ENCODE data around the gene SH2D6. TPM values are rescaled to one million over a fixed set of nuclear protein-coding genes. Genes with fewer than 3 reads are reported as not detected.
A peak's percentile ranks its signal among the peaks of the same experiment; 100 is the strongest.

The SH2D6 gene
- polyA plus RNA-seq, 2 donors, result 0.07 to 0.14 TPM

- Histone ChIP-seq H3K9me3 (ENCODE audit: control insufficient read depth in 2 of 2, insufficient read depth in 1 of 2, low read depth in 1 of 2, low read length in 1 of 2) (no peaks in the 10 kb centered on the region), H3K4me1 (ENCODE audit: control insufficient read depth in 2 of 2, insufficient read depth in 2 of 2, low read length in 1 of 2) (peaks cover 5 to 13% of the 10 kb centered on the region in 2 donors), H3K36me3 (ENCODE audit: control insufficient read depth in 2 of 2, insufficient read depth in 2 of 2, low read length in 1 of 2) (peaks cover 7 to 51% of the 10 kb centered on the region in 2 donors), H3K27ac (ENCODE audit: low read depth in 2 of 2, low read length in 1 of 2) (peak overlapping the region; percentile 89 to 94), H3K27me3 (ENCODE audit: control insufficient read depth in 1 of 2, insufficient read depth in 2 of 2, low read length in 2 of 2) (no peaks in the 10 kb centered on the region), H3K4me3 (ENCODE audit: low read depth in 1 of 2, low read length in 2 of 2) (no peak overlapping the region)
- WGBS, 2 donors, result 27 to 43% methylated on average over 5 of the region's 5 CpGs
Measured at GRCh38 chr2:85396531-85397470, 21.7 kb upstream of the SH2D6 start.

GRCh38 chr2:85397925-85398331, 20.6 kb upstream of the SH2D6 start:
- peaks cover 7 to 48% of the 10 kb centered on the region in 2 donors for H3K36me3 ChIP-seq (ENCODE audit: control insufficient read depth in 2 of 2, insufficient read depth in 2 of 2, low read length in 1 of 2)
- H3K4me1 ChIP-seq (ENCODE audit: control insufficient read depth in 2 of 2, insufficient read depth in 2 of 2, low read length in 1 of 2), result peaks cover 5 to 13% of the 10 kb centered on the region in 2 donors
- WGBS, 2 donors, result 48 to 70% methylated on average over 4 of the region's 4 CpGs
- H3K9me3 ChIP-seq (ENCODE audit: control insufficient read depth in 2 of 2, insufficient read depth in 1 of 2, low read depth in 1 of 2, low read length in 1 of 2), result no peaks in the 10 kb centered on the region
- no peaks in the 10 kb centered on the region for H3K27me3 ChIP-seq (ENCODE audit: control insufficient read depth in 1 of 2, insufficient read depth in 2 of 2, low read length in 2 of 2)
- H3K27ac ChIP-seq (ENCODE audit: low read depth in 2 of 2, low read length in 1 of 2), result peak overlapping the region; percentile 67 to 89
- no peak overlapping the region for H3K4me3 ChIP-seq (ENCODE audit: low read depth in 1 of 2, low read length in 2 of 2)

DNA sequence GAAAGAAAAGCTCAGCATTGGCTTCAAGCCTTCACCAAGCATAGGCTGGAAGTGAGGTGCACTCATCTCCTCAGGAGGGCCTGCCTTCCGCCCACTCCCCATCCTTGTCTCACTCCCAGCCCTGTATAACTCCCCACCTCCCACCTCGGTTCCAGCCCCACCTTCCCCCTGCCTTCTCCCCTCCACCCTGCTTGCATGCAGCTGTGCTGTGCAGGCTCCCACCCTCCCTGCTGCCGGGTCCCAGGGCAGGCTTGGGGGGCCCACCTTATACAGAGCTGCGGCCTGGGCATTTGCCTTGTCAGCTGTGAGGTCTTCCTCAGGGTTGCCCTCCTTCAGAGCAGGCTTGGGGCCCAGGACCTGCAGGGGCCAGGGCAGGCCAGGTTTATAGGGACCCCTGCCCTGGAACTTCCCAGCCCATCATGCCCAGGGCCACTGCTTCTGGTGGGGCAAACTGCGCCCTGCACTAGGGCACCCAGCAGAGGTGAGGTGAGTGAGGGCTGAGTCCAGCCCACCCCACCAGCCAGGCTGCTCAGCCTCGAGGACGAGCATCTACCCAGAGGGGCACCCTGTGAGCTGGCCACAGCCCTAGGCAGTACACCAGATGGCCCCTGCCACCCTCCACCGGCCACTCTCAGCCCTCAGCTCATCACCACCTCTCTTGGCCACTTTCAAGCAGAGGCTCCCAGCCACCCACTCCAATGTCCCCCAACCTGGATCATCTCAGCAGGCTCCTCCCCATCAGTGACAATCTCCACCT, 19.9 kb upstream of the SH2D6 start:
- Histone ChIP-seq H3K27me3 (ENCODE audit: control insufficient read depth in 1 of 2, insufficient read depth in 2 of 2, low read length in 2 of 2) (no peaks in the 10 kb centered on the region), H3K27ac (ENCODE audit: low read depth in 2 of 2, low read length in 1 of 2) (peak overlapping the region in 1 of 2 donors; percentile 67), H3K9me3 (ENCODE audit: control insufficient read depth in 2 of 2, insufficient read depth in 1 of 2, low read depth in 1 of 2, low read length in 1 of 2) (no peaks in the 10 kb centered on the region), H3K4me3 (ENCODE audit: low read depth in 1 of 2, low read length in 2 of 2) (no peak overlapping the region), H3K36me3 (ENCODE audit: control insufficient read depth in 2 of 2, insufficient read depth in 2 of 2, low read length in 1 of 2) (peaks cover 7 to 48% of the 10 kb centered on the region in 2 donors), H3K4me1 (ENCODE audit: control insufficient read depth in 2 of 2, insufficient read depth in 2 of 2, low read length in 1 of 2) (peaks cover 5 to 13% of the 10 kb centered on the region in 2 donors)
- WGBS, 2 donors, result 86 to 88% methylated on average over 8 of the region's 8 CpGs

DNA sequence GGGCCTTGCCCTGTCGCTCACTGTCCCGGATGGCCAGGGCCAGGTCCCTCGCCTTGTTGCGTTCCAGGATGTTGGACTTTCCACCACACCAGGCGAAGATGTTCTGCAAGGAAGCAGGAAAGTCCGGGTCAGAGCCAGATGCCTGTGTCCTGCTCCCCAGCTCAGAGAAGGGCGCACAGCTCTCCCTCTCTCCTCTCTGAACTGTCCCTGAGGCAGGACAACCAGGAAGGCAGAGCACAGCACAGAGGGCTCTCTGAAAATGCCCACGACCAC, 19.4 kb upstream of the SH2D6 start:
- Histone ChIP-seq H3K4me1 (ENCODE audit: control insufficient read depth in 2 of 2, insufficient read depth in 2 of 2, low read length in 1 of 2) (peaks cover 5 to 12% of the 10 kb centered on the region in 2 donors), H3K27me3 (ENCODE audit: control insufficient read depth in 1 of 2, insufficient read depth in 2 of 2, low read length in 2 of 2) (no peaks in the 10 kb centered on the region), H3K9me3 (ENCODE audit: control insufficient read depth in 2 of 2, insufficient read depth in 1 of 2, low read depth in 1 of 2, low read length in 1 of 2) (no peaks in the 10 kb centered on the region), H3K36me3 (ENCODE audit: control insufficient read depth in 2 of 2, insufficient read depth in 2 of 2, low read length in 1 of 2) (peaks cover 7 to 47% of the 10 kb centered on the region in 2 donors), H3K27ac (ENCODE audit: low read depth in 2 of 2, low read length in 1 of 2) (no peak overlapping the region), H3K4me3 (ENCODE audit: low read depth in 1 of 2, low read length in 2 of 2) (no peak overlapping the region)
- WGBS, 2 donors, result 92 to 95% methylated on average over 8 of the region's 8 CpGs

DNA sequence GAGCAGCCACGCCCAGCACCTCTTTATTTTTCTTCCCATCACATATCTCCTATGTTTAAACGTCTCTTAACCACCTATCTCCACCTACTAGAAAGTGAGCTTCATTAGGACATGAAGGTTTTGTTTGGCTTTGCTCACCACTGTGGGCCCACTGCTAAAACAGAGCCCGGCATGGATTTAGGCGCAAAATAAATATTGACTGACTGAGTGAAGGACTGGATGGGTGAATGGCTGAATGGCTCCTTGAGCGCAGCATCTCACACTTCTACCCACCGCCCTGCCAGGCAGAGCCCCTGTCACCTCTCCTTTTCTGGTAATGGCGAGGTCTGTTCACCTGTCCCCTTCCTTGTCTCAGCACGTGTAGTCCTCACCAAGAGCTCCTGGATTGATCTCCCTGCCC, 18.5 kb upstream of the SH2D6 start:
- no peaks in the 10 kb centered on the region for H3K27me3 ChIP-seq (ENCODE audit: control insufficient read depth in 1 of 2, insufficient read depth in 2 of 2, low read length in 2 of 2)
- H3K4me3 ChIP-seq (ENCODE audit: low read depth in 1 of 2, low read length in 2 of 2), result no peak overlapping the region
- H3K9me3 ChIP-seq (ENCODE audit: control insufficient read depth in 2 of 2, insufficient read depth in 1 of 2, low read depth in 1 of 2, low read length in 1 of 2), result no peaks in the 10 kb centered on the region
- H3K36me3 ChIP-seq (ENCODE audit: control insufficient read depth in 2 of 2, insufficient read depth in 2 of 2, low read length in 1 of 2), result peaks cover 7 to 39% of the 10 kb centered on the region in 2 donors
- peaks cover 3 to 5% of the 10 kb centered on the region in 2 donors for H3K4me1 ChIP-seq (ENCODE audit: control insufficient read depth in 2 of 2, insufficient read depth in 2 of 2, low read length in 1 of 2)
- 83 to 92% methylated on average over 8 of the region's 8 CpGs for WGBS, 2 donors
- H3K27ac ChIP-seq (ENCODE audit: low read depth in 2 of 2, low read length in 1 of 2), result no peak overlapping the region

DNA sequence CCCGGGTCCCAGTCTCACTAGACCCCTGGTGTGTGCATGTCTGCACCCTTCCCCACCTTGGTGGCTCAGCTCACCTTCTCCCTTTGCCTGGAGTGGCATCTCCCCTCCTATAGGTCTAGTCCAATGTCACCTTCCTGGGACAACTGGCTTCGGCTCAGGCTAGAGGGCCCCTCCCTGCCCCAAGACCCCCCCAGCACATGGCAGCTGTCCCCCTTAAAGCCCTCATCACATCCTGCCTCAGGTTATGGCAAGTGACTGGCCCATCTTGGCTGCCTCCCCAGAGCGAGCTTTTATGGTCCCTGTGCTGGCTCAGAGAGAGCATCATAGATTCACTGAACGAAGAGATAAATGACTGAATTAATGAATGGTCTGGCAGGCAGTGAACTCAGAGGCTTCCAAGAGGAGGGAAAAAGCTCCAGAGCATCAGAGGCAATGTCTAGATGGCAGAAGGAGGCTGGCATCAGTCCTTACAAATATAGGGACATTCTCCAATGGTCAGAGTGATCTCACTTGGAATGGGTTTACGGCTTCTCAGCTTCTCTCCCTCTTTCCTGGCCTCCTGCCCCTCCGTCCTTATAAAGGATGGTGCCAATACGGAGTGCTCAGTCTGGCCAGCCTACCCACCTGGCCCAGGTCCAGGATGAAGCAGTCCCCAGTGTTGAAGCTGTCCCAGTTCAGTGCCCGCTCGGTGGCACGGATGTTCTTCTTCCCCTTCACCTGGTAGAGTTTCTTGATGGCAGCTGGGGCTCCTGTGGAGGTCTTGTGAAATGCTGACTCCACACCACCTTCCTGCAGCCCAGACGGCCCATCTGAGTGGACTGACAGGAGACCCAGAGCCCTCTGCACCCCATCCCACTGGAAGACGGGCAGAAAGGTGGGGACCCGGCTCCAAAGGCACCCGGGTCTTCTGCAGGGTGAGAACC, 17.7 kb upstream of the SH2D6 start:
- Histone ChIP-seq H3K4me3 (ENCODE audit: low read depth in 1 of 2, low read length in 2 of 2) (no peak overlapping the region), H3K4me1 (ENCODE audit: control insufficient read depth in 2 of 2, insufficient read depth in 2 of 2, low read length in 1 of 2) (peaks cover 3 to 5% of the 10 kb centered on the region in 2 donors), H3K9me3 (ENCODE audit: control insufficient read depth in 2 of 2, insufficient read depth in 1 of 2, low read depth in 1 of 2, low read length in 1 of 2) (no peaks in the 10 kb centered on the region), H3K27me3 (ENCODE audit: control insufficient read depth in 1 of 2, insufficient read depth in 2 of 2, low read length in 2 of 2) (no peaks in the 10 kb centered on the region), H3K36me3 (ENCODE audit: control insufficient read depth in 2 of 2, insufficient read depth in 2 of 2, low read length in 1 of 2) (peaks cover 7 to 34% of the 10 kb centered on the region in 2 donors), H3K27ac (ENCODE audit: low read depth in 2 of 2, low read length in 1 of 2) (no peak overlapping the region)
- 77 to 82% methylated on average over 14 of the region's 14 CpGs for WGBS, 2 donors

- WGBS, 2 donors, result 94 to 95% methylated on average over 7 of the region's 7 CpGs
- Histone ChIP-seq H3K27ac (ENCODE audit: low read depth in 2 of 2, low read length in 1 of 2) (no peak overlapping the region), H3K27me3 (ENCODE audit: control insufficient read depth in 1 of 2, insufficient read depth in 2 of 2, low read length in 2 of 2) (no peaks in the 10 kb centered on the region), H3K4me1 (ENCODE audit: control insufficient read depth in 2 of 2, insufficient read depth in 2 of 2, low read length in 1 of 2) (peaks cover 0 to 5% of the 10 kb centered on the region in 2 donors), H3K4me3 (ENCODE audit: low read depth in 1 of 2, low read length in 2 of 2) (no peak overlapping the region), H3K9me3 (ENCODE audit: control insufficient read depth in 2 of 2, insufficient read depth in 1 of 2, low read depth in 1 of 2, low read length in 1 of 2) (no peaks in the 10 kb centered on the region), H3K36me3 (ENCODE audit: control insufficient read depth in 2 of 2, insufficient read depth in 2 of 2, low read length in 1 of 2) (peaks cover 7 to 34% of the 10 kb centered on the region in 2 donors)
Measured at GRCh38 chr2:85401464-85401805, 17.1 kb upstream of the SH2D6 start.

DNA sequence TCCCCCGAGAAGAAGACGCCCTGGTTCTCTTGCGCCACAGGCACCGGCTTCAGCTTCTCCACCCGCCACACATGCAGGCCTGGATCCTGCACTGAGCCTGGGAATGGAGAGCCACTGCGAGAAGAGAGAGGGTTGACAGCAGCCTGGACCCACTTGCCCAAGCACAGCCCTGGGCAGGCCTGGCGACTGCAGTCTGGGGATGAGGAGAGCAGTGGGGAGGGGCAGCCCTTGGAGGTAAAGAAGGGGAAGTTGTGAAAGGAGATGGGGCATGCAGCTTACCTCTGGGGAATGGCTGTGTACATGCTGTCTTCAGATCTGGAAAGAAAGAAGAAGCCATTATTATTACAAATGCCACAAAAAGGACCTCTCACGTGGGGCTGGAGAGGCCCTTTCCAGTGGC, 16.7 kb upstream of the SH2D6 start:
- no peak overlapping the region for H3K4me3 ChIP-seq (ENCODE audit: low read depth in 1 of 2, low read length in 2 of 2)
- H3K27me3 ChIP-seq (ENCODE audit: control insufficient read depth in 1 of 2, insufficient read depth in 2 of 2, low read length in 2 of 2), result no peaks in the 10 kb centered on the region
- H3K9me3 ChIP-seq (ENCODE audit: control insufficient read depth in 2 of 2, insufficient read depth in 1 of 2, low read depth in 1 of 2, low read length in 1 of 2), result no peaks in the 10 kb centered on the region
- no peak overlapping the region for H3K27ac ChIP-seq (ENCODE audit: low read depth in 2 of 2, low read length in 1 of 2)
- H3K4me1 ChIP-seq (ENCODE audit: control insufficient read depth in 2 of 2, insufficient read depth in 2 of 2, low read length in 1 of 2), result peaks cover 0 to 5% of the 10 kb centered on the region in 2 donors
- peaks cover 7 to 34% of the 10 kb centered on the region in 2 donors for H3K36me3 ChIP-seq (ENCODE audit: control insufficient read depth in 2 of 2, insufficient read depth in 2 of 2, low read length in 1 of 2)
- 90% methylated on average over 8 of the region's 8 CpGs for WGBS, 2 donors

Data from esophagus (tissue), 2 donors.